Mesendoderm (in vitro differentiated cells): ENCODE measurements around the gene RFC4.

Source experiments
- DNase-seq: peaks from one replicate; pipeline ENCODE4 v3.0.0; 2013
- H2AK5ac ChIP-seq: 2 replicates; pipeline ENCODE4 v1.6.1; 2013; ENCODE audit warnings: low read length, inconsistent platforms
- H2BK120ac ChIP-seq: 2 replicates; pipeline ENCODE4 v1.6.1; 2013; ENCODE audit warnings: low read depth, mild to moderate bottlenecking, low read length, moderate library complexity, mixed read lengths
- H2BK15ac ChIP-seq: replicated peaks from 2 replicates; pipeline ENCODE4 v1.6.1; 2013; ENCODE audit warnings: low read depth, mild to moderate bottlenecking, moderate library complexity
- H2BK5ac ChIP-seq: 2 replicates; pipeline ENCODE4 v1.6.1; 2013; ENCODE audit warnings: low read length, inconsistent platforms
- H3K18ac ChIP-seq: 2 replicates; pipeline ENCODE4 v1.6.1; 2013; ENCODE audit warnings: mild to moderate bottlenecking, low read length, mixed read lengths
- H3K23ac ChIP-seq: one replicate; pipeline ENCODE4 v1.6.1; 2013; ENCODE audit warnings: low read length
- H3K27ac ChIP-seq: 2 replicates; pipeline ENCODE4 v1.5.1; 2013; ENCODE audit warnings: low read depth, mild to moderate bottlenecking, inconsistent platforms, low read length, moderate library complexity
- H3K27me3 ChIP-seq: 2 replicates; pipeline ENCODE4 v1.6.1; 2013; ENCODE audit warnings: low read length, control low read depth, mild to moderate bottlenecking, inconsistent platforms; ENCODE audit not compliant: insufficient read depth, poor library complexity
- H3K36me3 ChIP-seq: 2 replicates; pipeline ENCODE4 v1.6.1; 2013; ENCODE audit warnings: low read length, inconsistent platforms; ENCODE audit not compliant: control insufficient read depth, insufficient read depth
- H3K4ac ChIP-seq: one replicate; pipeline ENCODE4 v1.6.1; 2013; ENCODE audit warnings: low read depth, mild to moderate bottlenecking, low read length, moderate library complexity
- H3K4me1 ChIP-seq: 2 replicates; pipeline ENCODE4 v1.6.1; 2013; ENCODE audit warnings: low read depth, low read length, inconsistent platforms; ENCODE audit not compliant: control insufficient read depth
- H3K4me2 ChIP-seq: 2 replicates; pipeline ENCODE4 v1.6.1; 2013; ENCODE audit warnings: low read length
- H3K4me3 ChIP-seq: 2 replicates; pipeline ENCODE4 v1.5.1; 2013; ENCODE audit warnings: mild to moderate bottlenecking, low read length
- H3K56ac ChIP-seq: one replicate; pipeline ENCODE4 v1.6.1; 2013; ENCODE audit warnings: low read length
- H3K79me1 ChIP-seq: 2 replicates; pipeline ENCODE4 v1.6.1; 2013; ENCODE audit warnings: low read length, inconsistent platforms
- H3K79me2 ChIP-seq: 2 replicates; pipeline ENCODE4 v1.6.1; 2013; ENCODE audit warnings: mild to moderate bottlenecking, low read length; ENCODE audit not compliant: control insufficient read depth, insufficient read depth
- H3K9ac ChIP-seq: 2 replicates; pipeline ENCODE4 v1.6.1; 2013; ENCODE audit warnings: low read length, inconsistent platforms
- H4K5ac ChIP-seq: one replicate; pipeline ENCODE4 v1.6.1; 2013; ENCODE audit warnings: low read length
- H4K8ac ChIP-seq: one replicate; pipeline ENCODE4 v1.6.1; 2013; ENCODE audit warnings: low read depth, mild to moderate bottlenecking, control low read depth, low read length, moderate library complexity
- WGBS: extraction: QIAGEN DNeasy Blood & Tissue Kit; methylation state at CpG from one replicate; pipeline ENCODE4 v1.1.7; 2013; ENCODE audit warnings: low lambda C conversion rate, missing lambda C conversion rate; ENCODE audit not compliant: insufficient coverage; ENCODE audit errors: extremely low coverage; 5-methylcytosine and 5-hydroxymethylcytosine counted together

RFC4 gene

DNA sequence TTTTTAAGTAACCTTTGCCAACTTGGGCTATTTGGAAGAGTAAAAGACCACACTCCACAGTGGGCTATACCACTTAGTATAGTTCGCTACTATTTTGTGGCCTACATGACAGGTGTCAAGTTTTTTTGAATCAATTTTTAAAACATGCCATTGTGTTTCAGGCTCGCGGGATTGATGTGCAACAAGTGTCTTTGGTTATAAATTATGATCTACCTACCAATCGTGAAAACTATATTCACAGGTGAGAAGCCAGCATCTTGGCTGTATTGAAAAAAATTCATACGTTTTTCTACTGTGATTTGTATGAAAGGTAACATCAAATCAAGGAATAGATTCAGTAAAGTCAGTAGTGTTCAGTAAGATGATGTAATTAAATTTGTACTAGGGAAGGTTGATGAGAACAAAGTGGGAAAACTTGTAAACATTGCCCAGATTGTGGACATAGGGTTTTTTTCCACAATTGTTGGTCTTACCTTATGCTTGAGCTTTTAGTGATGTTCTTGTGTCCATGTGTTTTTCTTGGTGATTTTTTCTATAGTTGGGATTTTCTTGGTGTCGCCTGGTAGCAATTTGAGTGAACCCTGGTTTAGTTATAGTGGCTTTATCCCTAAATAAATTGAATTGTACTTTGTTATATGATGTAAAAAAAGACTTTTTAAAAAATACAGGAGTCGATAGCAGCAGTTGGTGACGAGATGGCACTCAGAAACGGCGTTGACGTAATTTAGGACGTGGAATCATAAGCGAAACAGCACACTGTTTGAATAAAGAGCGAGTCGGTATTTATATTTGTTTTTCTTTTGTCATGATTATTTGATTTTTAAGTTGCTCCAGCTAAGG, 18.4 kb downstream of the RFC4 start:
- Histone ChIP-seq H3K79me1 (peaks cover 3% of the 10 kb centered on the region), H3K18ac (no peak overlapping the region), H2BK15ac (no peak overlapping the region), H3K4ac (no peak overlapping the region), H3K4me3 (no peak overlapping the region), H2BK5ac (no peak overlapping the region), H3K23ac (no peak overlapping the region), H3K4me2 (no peak overlapping the region), H3K27me3 (no peaks in the 10 kb centered on the region), H2BK120ac (no peak overlapping the region), H3K4me1 (no peaks in the 10 kb centered on the region), H4K8ac (no peak overlapping the region), H3K9ac (no peak overlapping the region), H2AK5ac (no peak overlapping the region), H3K36me3 (peaks cover 24% of the 10 kb centered on the region), H4K5ac (no peak overlapping the region), H3K27ac (no peak overlapping the region), H3K79me2 (peaks cover 36% of the 10 kb centered on the region), H3K56ac (no peak overlapping the region)
- WGBS: 100% methylated on average over 9 of the region's 15 CpGs
- no peak for DNase-seq

DNA sequence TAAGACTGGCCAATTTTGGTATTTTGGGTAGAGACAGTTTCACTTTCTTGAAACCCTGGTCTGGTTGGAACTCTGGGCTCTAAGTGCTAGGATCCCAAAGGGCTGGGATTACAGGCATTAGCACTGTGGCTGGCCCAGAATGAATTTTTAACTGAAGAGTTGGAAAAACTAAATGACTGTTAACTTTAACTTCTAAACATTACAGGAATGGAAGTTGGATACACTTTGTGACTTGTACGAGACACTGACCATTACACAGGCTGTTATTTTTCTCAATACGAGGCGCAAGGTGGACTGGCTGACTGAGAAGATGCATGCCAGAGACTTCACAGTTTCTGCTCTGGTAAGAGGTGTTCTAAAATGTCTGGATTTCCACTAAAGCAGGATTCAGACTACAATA, 19.4 kb downstream of the RFC4 start:
- H3K4me2 ChIP-seq: no peak overlapping the region
- peaks cover 24% of the 10 kb centered on the region for H3K36me3 ChIP-seq
- no peak overlapping the region for H3K4me3 ChIP-seq
- H3K79me1 ChIP-seq: peaks cover 3% of the 10 kb centered on the region
- peaks cover 2% of the 10 kb centered on the region for H3K4me1 ChIP-seq
- no peak for DNase-seq
- H4K5ac ChIP-seq: no peak overlapping the region
- no peak overlapping the region for H3K23ac ChIP-seq
- H3K9ac ChIP-seq: peak overlapping the region; percentile 14
- H3K18ac ChIP-seq: no peak overlapping the region
- no peak overlapping the region for H2BK15ac ChIP-seq
- no CpG with 5 or more reads among the region's 3 CpGs for WGBS
- no peak overlapping the region for H3K4ac ChIP-seq
- H3K27ac ChIP-seq: no peak overlapping the region
- H3K27me3 ChIP-seq: no peaks in the 10 kb centered on the region
- H2AK5ac ChIP-seq: no peak overlapping the region
- H2BK120ac ChIP-seq: no peak overlapping the region
- H4K8ac ChIP-seq: no peak overlapping the region
- H2BK5ac ChIP-seq: no peak overlapping the region
- H3K56ac ChIP-seq: no peak overlapping the region
- peaks cover 36% of the 10 kb centered on the region for H3K79me2 ChIP-seq

DNA sequence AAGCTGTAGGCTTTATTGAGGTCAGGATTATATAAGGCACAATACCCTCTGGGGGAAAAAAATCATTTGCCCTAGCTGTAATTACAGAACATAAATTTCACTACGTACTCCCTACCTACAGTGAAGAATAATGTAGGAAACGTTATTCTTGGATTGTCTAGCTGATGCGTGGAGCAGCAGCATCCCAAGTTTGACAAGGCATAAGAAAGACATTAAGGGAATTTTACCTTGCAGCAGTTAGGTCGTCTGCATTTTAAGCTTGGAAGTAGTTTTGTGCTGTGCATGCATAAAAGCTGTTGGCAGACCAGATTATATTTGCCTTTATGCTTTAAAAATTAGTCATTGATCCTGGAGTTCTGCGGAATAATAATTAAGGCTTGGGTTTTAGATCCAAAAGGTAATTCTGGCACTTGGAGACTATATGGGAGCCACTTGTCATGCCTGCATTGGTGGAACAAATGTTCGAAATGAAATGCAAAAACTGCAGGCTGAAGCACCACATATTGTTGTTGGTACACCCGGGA, 20.7 kb downstream of the RFC4 start:
- H2BK15ac ChIP-seq: no peak overlapping the region
- H2AK5ac ChIP-seq: no peak overlapping the region
- no peak overlapping the region for H2BK5ac ChIP-seq
- peak overlapping the region; percentile 59 for H3K56ac ChIP-seq
- peaks cover 36% of the 10 kb centered on the region for H3K79me2 ChIP-seq
- peak overlapping the region; percentile 95 for H3K9ac ChIP-seq
- H2BK120ac ChIP-seq: no peak overlapping the region
- peaks cover 3% of the 10 kb centered on the region for H3K79me1 ChIP-seq
- no CpG with 5 or more reads among the region's 7 CpGs for WGBS
- no peak overlapping the region for H4K5ac ChIP-seq
- peaks cover 24% of the 10 kb centered on the region for H3K36me3 ChIP-seq
- DNase-seq: no peak
- H3K27ac ChIP-seq: no peak overlapping the region
- H3K4ac ChIP-seq: no peak overlapping the region
- peaks cover 2% of the 10 kb centered on the region for H3K4me1 ChIP-seq
- H3K4me3 ChIP-seq: peak overlapping the region; percentile 85
- peak overlapping the region; percentile 63 for H3K4me2 ChIP-seq
- no peak overlapping the region for H3K18ac ChIP-seq
- H4K8ac ChIP-seq: no peak overlapping the region
- no peaks in the 10 kb centered on the region for H3K27me3 ChIP-seq
- no peak overlapping the region for H3K23ac ChIP-seq

DNA sequence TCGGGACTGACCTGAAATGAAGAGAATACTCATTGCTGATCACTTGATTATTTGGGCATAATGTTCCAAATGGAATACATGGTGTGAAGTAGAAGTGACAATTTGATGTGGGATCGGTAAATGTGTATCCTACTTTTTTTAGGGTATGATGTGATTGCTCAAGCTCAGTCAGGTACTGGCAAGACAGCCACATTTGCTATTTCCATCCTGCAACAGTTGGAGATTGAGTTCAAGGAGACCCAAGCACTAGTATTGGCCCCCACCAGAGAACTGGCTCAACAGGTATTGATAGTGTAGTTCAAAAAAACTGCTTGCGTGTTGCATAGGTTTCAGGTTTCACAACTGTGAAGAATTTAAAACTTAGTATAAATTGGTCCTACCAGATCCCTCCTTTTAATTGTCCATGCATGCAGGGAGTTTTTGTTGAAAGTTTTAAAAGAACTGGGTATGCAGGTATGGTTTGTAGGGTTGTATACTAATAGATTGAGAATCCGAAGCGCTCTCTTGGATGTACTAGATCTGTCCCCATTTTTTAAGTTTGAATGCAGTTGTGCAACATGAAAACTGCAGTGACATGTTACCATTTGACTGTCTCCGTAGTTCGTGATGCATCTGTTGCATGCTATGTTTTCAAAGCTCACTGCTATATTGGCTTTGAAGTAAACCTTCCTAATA, 21.3 kb downstream of the RFC4 start:
- no peak overlapping the region for H2BK5ac ChIP-seq
- peaks cover 2% of the 10 kb centered on the region for H3K4me1 ChIP-seq
- H2BK120ac ChIP-seq: no peak overlapping the region
- H3K27ac ChIP-seq: no peak overlapping the region
- H3K18ac ChIP-seq: no peak overlapping the region
- no CpG with 5 or more reads among the region's 7 CpGs for WGBS
- peaks cover 36% of the 10 kb centered on the region for H3K79me2 ChIP-seq
- H3K79me1 ChIP-seq: peaks cover 3% of the 10 kb centered on the region
- H3K23ac ChIP-seq: no peak overlapping the region
- H3K36me3 ChIP-seq: peaks cover 24% of the 10 kb centered on the region
- no peak overlapping the region for H4K8ac ChIP-seq
- no peak for DNase-seq
- H3K9ac ChIP-seq: peak overlapping the region; percentile 95
- H3K4me2 ChIP-seq: peak overlapping the region; percentile 63
- H3K4ac ChIP-seq: no peak overlapping the region
- no peak overlapping the region for H4K5ac ChIP-seq
- peak overlapping the region; percentile 85 for H3K4me3 ChIP-seq
- peak overlapping the region; percentile 97 for H3K56ac ChIP-seq
- no peaks in the 10 kb centered on the region for H3K27me3 ChIP-seq
- H2AK5ac ChIP-seq: no peak overlapping the region
- no peak overlapping the region for H2BK15ac ChIP-seq

DNA sequence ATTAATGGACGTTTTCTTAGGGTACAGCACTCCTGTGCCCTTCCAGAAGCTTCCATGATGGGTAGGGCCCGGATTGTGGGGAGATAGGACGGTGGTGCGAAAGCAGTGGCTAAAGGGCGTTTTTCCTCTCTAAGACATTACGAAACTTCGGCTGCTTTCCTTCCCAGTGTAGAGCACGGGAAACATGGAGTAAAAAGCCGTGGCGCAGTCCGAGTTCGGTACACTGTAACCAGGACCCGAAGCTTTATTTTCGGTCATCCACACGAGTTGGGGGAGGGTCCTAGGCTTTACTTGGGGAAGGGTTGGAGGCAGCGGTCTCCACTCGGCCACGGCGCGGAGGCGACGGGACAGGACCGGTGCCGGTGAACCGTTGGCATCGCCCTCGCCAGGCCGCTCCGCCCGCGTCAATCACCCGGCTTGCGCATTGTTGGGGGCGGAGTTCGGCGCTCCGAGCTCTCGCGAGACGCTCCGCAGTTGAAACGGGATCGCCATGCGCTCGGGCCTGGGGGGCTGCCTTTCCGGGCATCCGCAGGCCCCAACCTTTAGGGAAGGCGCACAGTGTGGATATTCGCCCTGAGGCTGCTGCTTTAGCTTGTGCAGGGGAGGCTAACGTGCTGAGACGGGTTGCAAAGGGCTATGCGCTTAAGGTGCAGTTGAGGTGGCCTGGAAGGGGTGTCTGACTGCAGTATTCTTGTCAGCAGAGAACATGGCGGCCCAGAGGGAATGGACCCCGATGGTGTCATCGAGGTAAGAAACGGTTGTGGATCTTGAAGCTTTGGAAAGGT, 22.4 kb downstream of the RFC4 start:
- peak overlapping the region; percentile 3 for H2AK5ac ChIP-seq
- peaks cover 3% of the 10 kb centered on the region for H3K79me1 ChIP-seq
- H2BK15ac ChIP-seq: no peak overlapping the region
- peak overlapping the region; percentile 85 for H3K4me3 ChIP-seq
- H3K18ac ChIP-seq: peak overlapping the region; percentile 96
- peaks cover 36% of the 10 kb centered on the region for H3K79me2 ChIP-seq
- no peaks in the 10 kb centered on the region for H3K27me3 ChIP-seq
- H2BK120ac ChIP-seq: peak overlapping the region; percentile 33
- peak overlapping the region; percentile 62 for H2BK5ac ChIP-seq
- peak overlapping the region; percentile 85 for H3K4ac ChIP-seq
- no CpG with 5 or more reads among the region's 56 CpGs for WGBS
- no peak overlapping the region for H3K23ac ChIP-seq
- peak overlapping the region; percentile 95 for H3K9ac ChIP-seq
- DNase-seq: peak; percentile 83
- peaks cover 22% of the 10 kb centered on the region for H3K36me3 ChIP-seq
- peak overlapping the region; percentile 63 for H3K4me2 ChIP-seq
- peaks cover 2% of the 10 kb centered on the region for H3K4me1 ChIP-seq
- H3K56ac ChIP-seq: peak overlapping the region; percentile 97
- peak overlapping the region; percentile 69 for H4K8ac ChIP-seq
- H3K27ac ChIP-seq: peak overlapping the region; percentile 90
- H4K5ac ChIP-seq: no peak overlapping the region
